DOHH2 (cell line): ENCODE data around the gene KCNAB3.

Experiments used
- CTCF ChIP-seq: fragments of 200-600 bp; sonication (generic); IDR thresholded peaks from one replicate; pipeline ENCODE4 v1.5.1; 2014; ENCODE audit warnings: antibody characterized with exemption, mild to moderate bottlenecking, low read depth, low read length; ENCODE audit not compliant: poor library complexity, severe bottlenecking
- EZH2phosphoT487 ChIP-seq: fragments of 200-600 bp; sonication (generic); IDR thresholded peaks from 2 replicates; pipeline ENCODE4 v1.6.1; 2017; ENCODE audit warnings: borderline replicate concordance, mild to moderate bottlenecking, antibody characterized with exemption, low read length, moderate library complexity, mixed read lengths

- TF ChIP-seq CTCF = no peak
- TF ChIP-seq EZH2phosphoT487 = no peak
Measured at GRCh38 chr17:7950578-7950977, 20.9 kb upstream of the KCNAB3 start.
